Progenitor cell of endocrine pancreas (in vitro differentiated cells): ENCODE results near the gene VWA8. TPM values are rescaled to one million over a fixed set of nuclear protein-coding genes. Genes with fewer than 3 reads are reported as not detected.
"Not testable (repeated sequence)": the region's sequence is repeated elsewhere in the genome, so short reads cannot be mapped to it uniquely, and the experiment has no call there.

Source experiments
- DNase-seq: peaks from one replicate; pipeline ENCODE4 v3.0.0; 2021; ENCODE audit warnings: low spot score; ENCODE audit not compliant: unreplicated experiment
- H3K27ac Mint-ChIP-seq: 2 replicates; pipeline ENCODE4 v1.8.0; 2021; ENCODE audit warnings: mild to moderate bottlenecking, moderate library complexity, mixed read lengths
- H3K27me3 Mint-ChIP-seq: 2 replicates; pipeline ENCODE4 v1.8.0; 2021; ENCODE audit warnings: mixed read lengths
- H3K36me3 Mint-ChIP-seq: 2 replicates; pipeline ENCODE4 v1.8.0; 2022; ENCODE audit warnings: mixed read lengths; ENCODE audit not compliant: insufficient read depth
- H3K4me1 Mint-ChIP-seq: 2 replicates; pipeline ENCODE4 v1.8.0; 2021; ENCODE audit warnings: low read depth, mixed read lengths
- H3K4me3 Mint-ChIP-seq: 2 replicates; pipeline ENCODE4 v1.8.0; 2021; ENCODE audit warnings: low read depth, mild to moderate bottlenecking, moderate library complexity, mixed read lengths
- H3K9me3 Mint-ChIP-seq: 2 replicates; pipeline ENCODE4 v1.8.0; 2021; ENCODE audit warnings: low read depth, mixed read lengths
- total RNA-seq: library from RNA; stranded (reverse); gene quantifications from 2 replicates; pipeline ENCODE4 v1.2.1, GENCODE V29; 2021
- TF ChIP-seq, protein P1 (sequence below): fragments of 200-600 bp; sonication (generic); IDR thresholded peaks from one replicate; pipeline ENCODE4 v1.5.0; 2021; ENCODE audit warnings: antibody characterized with exemption, mild to moderate bottlenecking; ENCODE audit not compliant: unreplicated experiment

VWA8 gene
- total RNA-seq, 1 donor from 2014 or later = 24.1 TPM

DNA sequence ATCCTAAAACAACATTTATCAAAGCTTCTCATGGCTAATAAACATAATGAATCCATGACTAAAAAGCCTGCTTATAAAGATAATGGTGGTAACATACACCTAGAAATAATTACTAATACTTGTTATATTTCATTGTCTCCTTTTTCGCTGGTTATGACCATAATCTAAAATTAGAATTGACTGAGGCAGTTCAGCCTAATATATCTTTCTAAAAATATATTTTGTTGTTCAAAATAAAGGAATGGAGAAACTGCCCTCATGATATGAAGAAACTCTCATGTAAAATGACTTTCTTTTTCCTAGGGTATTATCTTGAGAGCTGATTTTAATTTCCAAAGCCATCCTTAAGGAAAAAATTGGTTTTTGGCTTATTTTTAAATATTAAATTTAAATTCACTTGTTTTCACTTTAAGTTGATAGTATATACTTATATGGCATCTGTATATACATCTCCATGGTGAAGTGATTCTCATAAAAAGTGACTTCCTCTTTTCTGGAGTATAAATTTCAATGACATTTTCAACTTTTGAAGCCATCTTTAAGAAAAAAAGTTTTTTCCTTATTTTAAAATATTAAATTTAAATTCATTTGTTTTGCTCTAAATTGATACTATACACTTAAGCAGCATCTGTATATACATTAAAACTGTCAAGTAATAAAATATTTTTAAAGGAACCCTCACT is 204.6 kb downstream of the VWA8 start:
- TF ChIP-seq, protein P1, sequence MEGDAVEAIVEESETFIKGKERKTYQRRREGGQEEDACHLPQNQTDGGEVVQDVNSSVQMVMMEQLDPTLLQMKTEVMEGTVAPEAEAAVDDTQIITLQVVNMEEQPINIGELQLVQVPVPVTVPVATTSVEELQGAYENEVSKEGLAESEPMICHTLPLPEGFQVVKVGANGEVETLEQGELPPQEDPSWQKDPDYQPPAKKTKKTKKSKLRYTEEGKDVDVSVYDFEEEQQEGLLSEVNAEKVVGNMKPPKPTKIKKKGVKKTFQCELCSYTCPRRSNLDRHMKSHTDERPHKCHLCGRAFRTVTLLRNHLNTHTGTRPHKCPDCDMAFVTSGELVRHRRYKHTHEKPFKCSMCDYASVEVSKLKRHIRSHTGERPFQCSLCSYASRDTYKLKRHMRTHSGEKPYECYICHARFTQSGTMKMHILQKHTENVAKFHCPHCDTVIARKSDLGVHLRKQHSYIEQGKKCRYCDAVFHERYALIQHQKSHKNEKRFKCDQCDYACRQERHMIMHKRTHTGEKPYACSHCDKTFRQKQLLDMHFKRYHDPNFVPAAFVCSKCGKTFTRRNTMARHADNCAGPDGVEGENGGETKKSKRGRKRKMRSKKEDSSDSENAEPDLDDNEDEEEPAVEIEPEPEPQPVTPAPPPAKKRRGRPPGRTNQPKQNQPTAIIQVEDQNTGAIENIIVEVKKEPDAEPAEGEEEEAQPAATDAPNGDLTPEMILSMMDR = no peak
- peaks cover 10% of the 10 kb centered on the region for H3K4me1 Mint-ChIP-seq

DNA sequence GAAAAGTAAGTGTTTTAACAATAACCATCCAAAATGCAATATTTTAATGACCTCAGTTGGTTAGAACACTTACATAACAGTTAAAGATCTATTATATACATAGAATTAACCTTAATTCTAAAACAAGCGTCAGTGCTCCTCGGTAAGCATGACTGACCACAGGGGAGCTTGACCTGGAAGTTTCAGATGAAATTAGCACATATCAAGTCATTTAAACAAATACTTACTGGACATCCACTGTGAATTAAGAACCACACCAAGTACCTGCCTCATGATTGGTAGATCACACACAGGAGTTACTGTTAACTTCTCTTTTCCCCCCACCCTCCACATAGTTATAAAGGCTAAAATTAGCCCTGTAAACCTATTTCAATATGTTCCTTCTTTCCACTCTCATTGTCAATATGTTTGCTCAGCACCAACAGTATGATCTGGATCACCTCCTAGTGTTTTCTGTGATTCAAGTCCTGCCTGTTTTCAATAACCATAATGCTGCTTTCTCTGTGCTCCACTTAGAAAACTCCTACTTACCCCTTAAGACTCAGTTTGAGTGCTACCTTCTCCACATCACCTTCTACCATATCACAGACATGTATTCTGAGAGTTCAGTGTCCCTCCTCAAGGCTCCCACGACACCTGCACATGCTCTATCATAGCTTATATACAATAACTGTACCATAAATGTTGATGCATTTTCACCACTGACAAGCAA is 209.0 kb downstream of the VWA8 start:
- no peak for DNase-seq
- Mint-ChIP-seq H3K4me1 (peaks cover 3% of the 10 kb centered on the region), H3K4me3 (no peak overlapping the region), H3K36me3 (peaks cover 31% of the 10 kb centered on the region), H3K27ac (no peak overlapping the region), H3K27me3 (no peaks in the 10 kb centered on the region), H3K9me3 (peaks cover 15% of the 10 kb centered on the region)
- TF ChIP-seq, protein P1 = no peak

More for the DNA sequence above, 204.6 kb downstream of the VWA8 start:
- Mint-ChIP-seq H3K36me3 (peaks cover 16% of the 10 kb centered on the region), H3K27me3 (no peaks in the 10 kb centered on the region), H3K27ac (no peak overlapping the region), H3K9me3 (peaks cover 4% of the 10 kb centered on the region), H3K4me3 (no peak overlapping the region)
- no peak for DNase-seq

DNA sequence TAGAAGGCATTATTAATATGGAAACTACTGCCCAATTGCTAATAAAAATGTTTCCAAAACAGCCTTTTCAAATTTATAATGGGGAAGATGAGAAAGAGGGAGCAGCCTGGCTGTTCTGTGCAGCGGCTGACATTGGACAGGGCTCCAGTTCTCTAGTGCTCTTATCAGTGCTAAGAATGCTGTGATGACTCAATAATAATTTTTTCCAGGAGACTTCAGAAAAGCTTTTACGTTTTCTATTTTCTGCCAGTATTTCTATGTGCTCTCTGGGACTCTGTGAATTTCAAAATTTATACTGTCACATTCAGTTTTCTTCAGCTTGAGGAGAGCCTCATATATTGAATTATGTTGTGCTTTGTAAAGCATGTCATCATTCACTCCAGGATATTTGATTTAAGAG is 209.6 kb downstream of the VWA8 start:
- H3K4me3 Mint-ChIP-seq = no peak overlapping the region
- no peak for DNase-seq
- H3K4me1 Mint-ChIP-seq = peaks cover 3% of the 10 kb centered on the region
- H3K36me3 Mint-ChIP-seq = peaks cover 34% of the 10 kb centered on the region
- no peaks in the 10 kb centered on the region for H3K27me3 Mint-ChIP-seq
- H3K9me3 Mint-ChIP-seq = peaks cover 17% of the 10 kb centered on the region
- no peak overlapping the region for H3K27ac Mint-ChIP-seq
- TF ChIP-seq, protein P1 = no peak

DNA sequence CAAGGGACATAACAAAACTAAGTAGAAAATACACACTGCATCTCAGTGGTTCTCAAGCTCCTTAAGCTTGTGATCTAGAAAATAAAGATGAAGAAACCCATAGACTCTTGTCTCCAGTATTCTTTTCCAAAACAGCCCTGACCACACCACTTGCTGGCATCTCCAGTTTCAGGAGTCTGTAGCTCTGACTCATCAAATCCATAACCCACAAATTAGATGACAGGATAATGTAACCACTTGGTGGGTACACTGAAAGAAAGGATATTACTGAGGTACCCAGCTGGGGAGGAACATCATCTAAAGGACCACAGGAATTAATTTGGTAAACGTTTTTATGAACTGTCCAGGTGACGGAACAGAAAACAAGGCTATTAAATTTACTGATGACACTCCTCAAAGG is 214.7 kb downstream of the VWA8 start:
- Mint-ChIP-seq H3K36me3 (peaks cover 34% of the 10 kb centered on the region), H3K4me1 (peaks cover 8% of the 10 kb centered on the region), H3K4me3 (no peak overlapping the region), H3K27me3 (no peaks in the 10 kb centered on the region), H3K27ac (no peak overlapping the region), H3K9me3 (peaks cover 14% of the 10 kb centered on the region)
- DNase-seq = no peak
- TF ChIP-seq, protein P1 = no peak

DNA sequence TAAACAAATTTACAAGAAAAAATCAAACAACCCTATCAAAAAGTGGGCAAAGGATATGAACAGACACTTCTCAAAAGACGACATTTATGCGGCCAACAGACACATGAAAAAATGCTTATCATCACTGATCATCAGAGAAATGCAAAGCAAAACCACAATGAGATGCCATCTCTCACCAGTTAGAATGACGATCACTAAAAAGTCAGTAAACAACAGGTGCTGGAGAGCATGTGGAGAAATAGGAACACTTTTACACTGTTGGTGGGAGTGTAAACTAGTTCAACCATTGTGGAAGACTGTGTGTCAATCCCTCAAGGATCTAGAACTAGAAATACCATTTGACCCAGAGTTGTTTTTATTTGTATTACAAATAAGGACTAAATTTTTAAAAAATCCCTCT is 215.4 kb downstream of the VWA8 start:
- Mint-ChIP-seq H3K9me3 (peaks cover 14% of the 10 kb centered on the region), H3K36me3 (peaks cover 34% of the 10 kb centered on the region)
- H3K4me3 Mint-ChIP-seq, H3K4me1 Mint-ChIP-seq, DNase-seq, H3K27ac Mint-ChIP-seq, H3K27me3 Mint-ChIP-seq: not testable (repeated sequence)
